Smooth muscle cell (in vitro differentiated cells): Measurements from ENCODE around the gene E2F2. TPM values are rescaled to one million over a fixed set of nuclear protein-coding genes. Genes with fewer than 3 reads are reported as not detected.

Experiments used
- DNase-seq: peaks from one replicate; lab custom pipeline; 2025; ENCODE audit not compliant: unreplicated experiment; lab: John Stamatoyannopoulos, UW
- H2AFZ ChIP-seq: fragments of 200-600 bp; sonication (generic); 2 replicates; pipeline ENCODE4 v1.6.0; 2016; ENCODE audit warnings: antibody characterized with exemption, low read depth, mild to moderate bottlenecking
- H3F3A ChIP-seq: fragments of 200-600 bp; sonication (generic); 2 replicates; pipeline ENCODE4 v1.6.0; 2017; ENCODE audit warnings: antibody characterized with exemption, low read depth
- H3K27ac ChIP-seq: fragments of 200-600 bp; sonication (generic); 2 replicates; pipeline ENCODE4 v1.5.1; 2016; ENCODE audit warnings: low read depth, mild to moderate bottlenecking
- H3K27me3 ChIP-seq: fragments of 200-600 bp; sonication (generic); 2 replicates; pipeline ENCODE4 v1.6.1; 2016; ENCODE audit warnings: low read depth, mild to moderate bottlenecking
- H3K36me3 ChIP-seq: fragments of 200-600 bp; sonication (generic); 2 replicates; pipeline ENCODE4 v1.5.1; 2016; ENCODE audit warnings: low read depth
- H3K4me1 ChIP-seq: fragments of 200-600 bp; sonication (generic); 2 replicates; pipeline ENCODE4 v1.5.1; 2016; ENCODE audit warnings: low read depth
- H3K4me2 ChIP-seq: fragments of 200-600 bp; sonication (generic); 2 replicates; pipeline ENCODE4 v1.6.0; 2016; ENCODE audit warnings: mild to moderate bottlenecking
- H3K4me3 ChIP-seq: fragments of 200-600 bp; sonication (generic); 2 replicates; pipeline ENCODE4 v1.5.1; 2016; ENCODE audit warnings: mild to moderate bottlenecking
- H3K79me2 ChIP-seq: fragments of 200-600 bp; sonication (generic); 2 replicates; pipeline ENCODE4 v1.6.0; 2016; ENCODE audit warnings: low read depth, mild to moderate bottlenecking
- H3K9ac ChIP-seq: fragments of 200-600 bp; sonication (generic); 2 replicates; pipeline ENCODE4 v1.6.0; 2016; ENCODE audit warnings: low read depth
- H3K9me3 ChIP-seq: fragments of 200-600 bp; sonication (generic); replicated peaks from 2 replicates; pipeline ENCODE4 v1.5.1; 2016; ENCODE audit warnings: low read depth
- H4K20me1 ChIP-seq: fragments of 200-600 bp; sonication (generic); 2 replicates; pipeline ENCODE4 v1.6.0; 2016; ENCODE audit warnings: low read depth
- CTCF ChIP-seq: fragments of 200-600 bp; sonication (generic); IDR thresholded peaks from 2 replicates; pipeline ENCODE4 v1.5.1; 2017; ENCODE audit warnings: borderline replicate concordance, mild to moderate bottlenecking, antibody characterized with exemption; ENCODE audit not compliant: insufficient read depth, poor library complexity, severe bottlenecking
- WGBS: methylation state at CpG from one replicate; pipeline ENCODE4 v1.1.7; 2016; ENCODE audit warnings: low lambda C conversion rate; 5-methylcytosine and 5-hydroxymethylcytosine counted together
- polyA plus RNA-seq: library from polyadenylated mRNA; unstranded; fragments of >200 nt; fragmentation: Nextera tagmentation; extraction: Ambion mirVana; gene quantifications from 2 replicates; pipeline ENCODE4 v1.2.1, GENCODE V29; 2016
- total RNA-seq: library from RNA; depleted of rRNA; stranded (reverse); fragments of >200 nt; gene quantifications from 2 replicates; pipeline ENCODE4 v1.2.3, GENCODE V29; 2014

E2F2 gene
- total and polyA plus RNA-seq, 2 experiments from 2014 or later: 0.63 to 1.4 TPM

GRCh38 chr1:23524716-23525401, 6.2 kb downstream of the E2F2 start:
- Histone ChIP-seq H3K79me2 (no peaks in the 10 kb centered on the region), H3F3A (no peaks in the 10 kb centered on the region), H2AFZ (no peak overlapping the region), H3K27ac (no peak overlapping the region), H3K4me3 (no peak overlapping the region), H3K27me3 (no peaks in the 10 kb centered on the region), H3K4me1 (peaks cover 2% of the 10 kb centered on the region), H3K4me2 (no peak overlapping the region), H4K20me1 (no peaks in the 10 kb centered on the region), H3K36me3 (no peaks in the 10 kb centered on the region), H3K9me3 (no peaks in the 10 kb centered on the region), H3K9ac (no peak overlapping the region)
- 83% methylated on average over 9 of the region's 9 CpGs for WGBS
- DNase-seq: no peak
- no peak for TF ChIP-seq CTCF

GRCh38 chr1:23524163-23524562, 6.9 kb downstream of the E2F2 start:
- H2AFZ ChIP-seq: no peak overlapping the region
- 90% methylated on average over 3 of the region's 3 CpGs for WGBS
- H3K9me3 ChIP-seq: no peaks in the 10 kb centered on the region
- no peaks in the 10 kb centered on the region for H3K4me1 ChIP-seq
- TF ChIP-seq CTCF: no peak
- H3K9ac ChIP-seq: no peak overlapping the region
- H3K27ac ChIP-seq: no peak overlapping the region
- DNase-seq: no peak
- H4K20me1 ChIP-seq: no peaks in the 10 kb centered on the region
- H3K36me3 ChIP-seq: no peaks in the 10 kb centered on the region
- H3K4me3 ChIP-seq: no peak overlapping the region
- no peaks in the 10 kb centered on the region for H3F3A ChIP-seq
- no peaks in the 10 kb centered on the region for H3K27me3 ChIP-seq
- H3K79me2 ChIP-seq: no peaks in the 10 kb centered on the region
- no peak overlapping the region for H3K4me2 ChIP-seq

- no peak overlapping the region for H2AFZ ChIP-seq
- no peak for DNase-seq
Observed at GRCh38 chr1:23522244-23522982, 8.6 kb downstream of the E2F2 start.

More at GRCh38 chr1:23522244-23522982, 8.6 kb downstream of the E2F2 start:
- Histone ChIP-seq H3K9ac (no peak overlapping the region), H3K27me3 (no peaks in the 10 kb centered on the region), H3K27ac (no peak overlapping the region), H3K4me1 (no peaks in the 10 kb centered on the region), H3K79me2 (no peaks in the 10 kb centered on the region), H3K9me3 (no peaks in the 10 kb centered on the region), H4K20me1 (no peaks in the 10 kb centered on the region), H3K36me3 (no peaks in the 10 kb centered on the region), H3F3A (no peaks in the 10 kb centered on the region), H3K4me2 (no peak overlapping the region), H3K4me3 (no peak overlapping the region)
- 85% methylated on average over 7 of the region's 7 CpGs for WGBS
- no peak for TF ChIP-seq CTCF
